SH-SY5Y (cell line): Measurements from ENCODE around the gene TMPRSS3.

Experiments
- GATA2 ChIP-seq: IDR thresholded peaks from 2 replicates; pipeline ENCODE4 v1.6.1; 2011; ENCODE audit warnings: mild to moderate bottlenecking, low read depth, low read length
- GATA3 ChIP-seq: IDR thresholded peaks from 2 replicates; pipeline ENCODE4 v1.6.1; 2011; ENCODE audit warnings: low read depth, mild to moderate bottlenecking, low read length, moderate library complexity

Gene TMPRSS3

GRCh38 chr21:42395905-42396651, at the start of gene TMPRSS3:
TSS of gene TMPRSS3 (minus strand) at chr21:42396052. CDS start at chr21:42395417, 635 bp downstream.
- TF ChIP-seq GATA3 (no peak), GATA2 (no peak)

DNA sequence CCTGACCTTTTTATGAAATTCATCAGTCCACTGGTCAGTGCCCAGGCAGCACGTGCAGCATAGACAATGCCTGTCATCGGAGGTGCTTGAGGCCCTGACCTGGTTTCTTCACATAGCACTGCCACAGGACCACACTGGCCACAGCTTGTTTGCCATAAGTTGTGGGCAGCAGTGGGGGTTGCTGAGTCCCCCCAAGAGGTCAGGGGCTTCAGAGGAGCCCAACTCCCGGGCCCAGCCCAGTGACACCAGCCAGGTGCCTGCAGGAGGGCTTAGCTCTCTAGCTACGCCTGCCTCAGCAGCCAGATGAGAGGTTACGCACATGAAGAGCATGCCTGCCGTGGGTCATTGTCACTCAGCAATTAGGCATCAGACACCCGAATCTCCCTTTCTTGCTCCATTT, 49.5 kb upstream of the TMPRSS3 start:
- TF ChIP-seq GATA3 (no peak), GATA2 (no peak)

DNA sequence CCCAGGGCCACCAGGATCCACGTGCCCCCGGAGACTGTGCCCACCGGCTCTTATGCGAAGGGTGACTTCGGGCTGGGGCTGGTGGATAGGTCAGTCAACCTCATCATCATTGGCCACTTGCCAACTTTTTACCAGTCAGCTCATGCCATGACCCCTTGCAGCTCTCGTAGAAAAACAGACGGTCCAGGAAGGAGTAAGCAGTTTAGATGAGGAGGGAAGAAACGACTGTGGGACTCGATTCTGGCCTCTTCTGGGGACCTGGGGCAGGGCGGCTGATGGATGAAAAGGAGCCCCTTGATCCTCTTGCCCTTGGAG, 48.9 kb upstream of the TMPRSS3 start:
- no peak for TF ChIP-seq GATA2
- no peak for TF ChIP-seq GATA3

- TF ChIP-seq GATA2 (no peak), GATA3 (no peak)
These were observed 48.3 kb upstream of the TMPRSS3 start for GRCh38 chr21:42443876-42444744.

GRCh38 chr21:42443181-42443785, 47.4 kb upstream of the TMPRSS3 start:
- TF ChIP-seq GATA2 (no peak), GATA3 (no peak)

GRCh38 chr21:42441963-42442362, 46.1 kb upstream of the TMPRSS3 start:
- TF ChIP-seq GATA3 (no peak), GATA2 (no peak)

GRCh38 chr21:42440187-42440792, 44.4 kb upstream of the TMPRSS3 start:
- TF ChIP-seq GATA2 (no peak), GATA3 (no peak)

GRCh38 chr21:42439284-42440186, 43.7 kb upstream of the TMPRSS3 start:
- no peak for TF ChIP-seq GATA3
- no peak for TF ChIP-seq GATA2

- TF ChIP-seq GATA3 (no peak), GATA2 (no peak)
These were observed 42.7 kb upstream of the TMPRSS3 start for GRCh38 chr21:42438316-42439205.

- TF ChIP-seq GATA2 (no peak), GATA3 (no peak)
These were observed 41.9 kb upstream of the TMPRSS3 start for GRCh38 chr21:42437786-42438185.

DNA sequence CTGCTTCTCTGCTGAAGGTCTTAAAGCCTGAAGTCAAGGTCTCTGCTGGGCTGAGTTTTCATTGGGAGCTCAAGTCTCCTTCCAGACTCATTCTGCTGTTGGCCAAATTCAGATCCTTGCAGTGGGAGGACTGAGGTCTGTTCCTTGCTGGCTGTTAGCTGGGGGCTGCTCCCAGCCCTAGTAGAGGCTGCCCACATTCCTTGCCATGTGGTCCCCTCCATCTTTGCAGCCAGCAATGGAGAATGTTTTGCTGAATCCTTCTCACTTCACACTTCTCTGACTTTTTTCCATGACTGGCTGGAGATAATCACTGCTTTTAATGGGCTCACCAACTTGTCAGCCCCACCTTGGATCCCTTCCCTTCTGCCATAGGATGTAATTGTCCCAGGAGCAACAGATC, 41.1 kb upstream of the TMPRSS3 start:
- TF ChIP-seq GATA3: no peak

GRCh38 chr21:42435833-42436232, 40.0 kb upstream of the TMPRSS3 start:
- TF ChIP-seq GATA3: no peak
- TF ChIP-seq GATA2: no peak
